Measurements from ENCODE around the gene UBE2M.

GRCh38 chr19:58563823-58564222 is 5.4 kb upstream of the UBE2M start:
- TF ChIP-seq EZH2 (IDR thresholded peaks at IDR 0.05; ENCODE audit: insufficient read depth, poor library complexity, severe bottlenecking) (no peak), EZH2phosphoT487 (IDR thresholded peaks at IDR 0.05; ENCODE audit: insufficient read depth, low read depth) (no peak)

All from GM23248 (cell line).